GM10266 (cell line): ENCODE data around the gene EDIL3.

Experiments
- DNase-seq: peaks from one replicate; pipeline ENCODE4 v3.0.0; 2012; ENCODE audit errors: extremely low spot score
- CTCF ChIP-seq: IDR thresholded peaks from 2 replicates; pipeline ENCODE4 v1.5.1; 2012; ENCODE audit warnings: mild to moderate bottlenecking, low read depth; ENCODE audit not compliant: control insufficient read depth, insufficient read depth; ENCODE audit errors: missing control alignments

EDIL3 gene

GRCh38 chr5:84218546-84218945 lies 166.1 kb downstream of the EDIL3 start:
- no peak for DNase-seq
- no peak for TF ChIP-seq CTCF

- TF ChIP-seq CTCF: no peak
- DNase-seq: no peak
Measured at GRCh38 chr5:84215521-84215920, 169.2 kb downstream of the EDIL3 start.

GRCh38 chr5:84213861-84214260 lies 170.8 kb downstream of the EDIL3 start:
- no peak for TF ChIP-seq CTCF
- no peak for DNase-seq

- no peak for TF ChIP-seq CTCF
Measured at GRCh38 chr5:84213212-84213611, 171.5 kb downstream of the EDIL3 start.

GRCh38 chr5:84204772-84205171 lies 179.9 kb downstream of the EDIL3 start:
- TF ChIP-seq CTCF: no peak
- DNase-seq: no peak

More at GRCh38 chr5:84213212-84213611, 171.5 kb downstream of the EDIL3 start:
- no peak for DNase-seq

- TF ChIP-seq CTCF: no peak
- no peak for DNase-seq
Measured at GRCh38 chr5:84202136-84202535, 182.5 kb downstream of the EDIL3 start.

- no peak for DNase-seq
- TF ChIP-seq CTCF: no peak
Measured at GRCh38 chr5:84197538-84197937, 187.1 kb downstream of the EDIL3 start.
